Effector memory CD8-positive, alpha-beta T cell (primary cell): Measurements from ENCODE around the gene CCNC.
"Not testable (repeated sequence)": the region's sequence is repeated elsewhere in the genome, so short reads cannot be mapped to it uniquely, and the experiment has no call there.

Experiments used
- ATAC-seq: fragments of 150-1000 bp; cut with Tn5 transposase; replicated peaks from 2 replicates; pipeline ENCODE4 v1.10.0; 2021; ENCODE audit warnings: mild to moderate bottlenecking, moderate library complexity
- DNase-seq, 3 experiments: peaks; one replicate each; pipeline ENCODE4 v3.0.0; 2021
- H3K27ac Mint-ChIP-seq, 2 donors: one replicate each; pipeline ENCODE4 v1.8.0; 2022; ENCODE audit warnings: mild to moderate bottlenecking in 2 of 2, mixed read lengths in 2 of 2, moderate library complexity in 2 of 2
- H3K27me3 Mint-ChIP-seq, 2 donors: one replicate each; pipeline ENCODE4 v1.8.0; 2022; ENCODE audit warnings: mixed read lengths in 2 of 2
- H3K36me3 Mint-ChIP-seq: one replicate; pipeline ENCODE4 v1.8.0; 2022; ENCODE audit warnings: mild to moderate bottlenecking, moderate library complexity, mixed read lengths; ENCODE audit not compliant: insufficient read depth
- H3K4me1 Mint-ChIP-seq, 2 donors: one replicate each; pipeline ENCODE4 v1.8.0; 2022; ENCODE audit warnings: low read depth in 2 of 2, mixed read lengths in 2 of 2
- H3K4me3 Mint-ChIP-seq, 2 donors: one replicate each; pipeline ENCODE4 v1.8.0; 2022; ENCODE audit warnings: mild to moderate bottlenecking in 2 of 2, mixed read lengths in 2 of 2, moderate library complexity in 2 of 2
- H3K9me3 Mint-ChIP-seq, 2 donors: one replicate each; pipeline ENCODE4 v1.8.0; 2022; ENCODE audit warnings: mixed read lengths in 2 of 2

Gene CCNC

GRCh38 chr6:99606656-99607415, 38.4 kb upstream of the CCNC start, which contains the start of gene PRDM13:
TSS of gene PRDM13 (plus strand) at chr6:99606833. CDS start at chr6:99607035, 202 bp downstream.
- Mint-ChIP-seq H3K4me3 (peak within 1 kb of the TSS in 1 of 2 donors; percentile 12), H3K36me3 (peaks cover 32% of the 10 kb centered on the region), H3K27me3 (peaks cover 92 to 95% of the 10 kb centered on the region in 2 donors), H3K4me1 (peaks cover 18 to 36% of the 10 kb centered on the region in 2 donors), H3K9me3 (no peaks in the 10 kb centered on the region), H3K27ac (no peak within 1 kb of the TSS)
- peak; percentile 14 for ATAC-seq
- DNase-seq, result no peak

- H3K27me3 Mint-ChIP-seq, result peaks cover 85 to 96% of the 10 kb centered on the region in 2 donors
- H3K4me1 Mint-ChIP-seq, result peaks cover 18 to 36% of the 10 kb centered on the region in 2 donors
- H3K27ac Mint-ChIP-seq, result no peak overlapping the region
- H3K4me3 Mint-ChIP-seq, result no peak overlapping the region
- peaks cover 32% of the 10 kb centered on the region for H3K36me3 Mint-ChIP-seq
- DNase-seq (no peak), ATAC-seq (no peak)
- no peaks in the 10 kb centered on the region for H3K9me3 Mint-ChIP-seq
Observed at GRCh38 chr6:99605911-99606655, 37.6 kb upstream of the CCNC start.

GRCh38 chr6:99605074-99605734, 36.7 kb upstream of the CCNC start:
- H3K4me1 Mint-ChIP-seq, result peaks cover 14 to 36% of the 10 kb centered on the region in 2 donors
- H3K4me3 Mint-ChIP-seq, result peak overlapping the region; percentile 77 to 79
- peaks cover 32% of the 10 kb centered on the region for H3K36me3 Mint-ChIP-seq
- peaks cover 77 to 100% of the 10 kb centered on the region in 2 donors for H3K27me3 Mint-ChIP-seq
- DNase-seq, result no peak
- no peaks in the 10 kb centered on the region for H3K9me3 Mint-ChIP-seq
- no peak overlapping the region for H3K27ac Mint-ChIP-seq
- no peak for ATAC-seq

GRCh38 chr6:99604166-99605073, 36.0 kb upstream of the CCNC start:
- no peak overlapping the region for H3K27ac Mint-ChIP-seq

GRCh38 chr6:99603421-99604165, 35.1 kb upstream of the CCNC start:
- H3K27me3 Mint-ChIP-seq, result peaks cover 80 to 100% of the 10 kb centered on the region in 2 donors
- DNase-seq (no peak), ATAC-seq (peak; percentile 58)
- H3K9me3 Mint-ChIP-seq, result no peaks in the 10 kb centered on the region
- H3K36me3 Mint-ChIP-seq, result peaks cover 32% of the 10 kb centered on the region
- peak overlapping the region; percentile 77 to 79 for H3K4me3 Mint-ChIP-seq
- peaks cover 14 to 31% of the 10 kb centered on the region in 2 donors for H3K4me1 Mint-ChIP-seq
- H3K27ac Mint-ChIP-seq, result no peak overlapping the region

More at GRCh38 chr6:99604166-99605073, 36.0 kb upstream of the CCNC start:
- DNase-seq (no peak), ATAC-seq (no peak)
- peaks cover 32% of the 10 kb centered on the region for H3K36me3 Mint-ChIP-seq
- H3K9me3 Mint-ChIP-seq, result no peaks in the 10 kb centered on the region
- H3K4me1 Mint-ChIP-seq, result peaks cover 14 to 35% of the 10 kb centered on the region in 2 donors
- peak overlapping the region; percentile 77 to 79 for H3K4me3 Mint-ChIP-seq
- H3K27me3 Mint-ChIP-seq, result peaks cover 80 to 100% of the 10 kb centered on the region in 2 donors

- peaks cover 14 to 27% of the 10 kb centered on the region in 2 donors for H3K4me1 Mint-ChIP-seq
Observed at GRCh38 chr6:99602520-99603420, 34.3 kb upstream of the CCNC start.

GRCh38 chr6:99594696-99595095, 26.2 kb upstream of the CCNC start:
- H3K27ac Mint-ChIP-seq, H3K9me3 Mint-ChIP-seq, DNase-seq, H3K4me3 Mint-ChIP-seq, ATAC-seq, H3K36me3 Mint-ChIP-seq: not testable (repeated sequence)
- Mint-ChIP-seq H3K4me1 (peaks cover 5 to 14% of the 10 kb centered on the region in 2 donors), H3K27me3 (peaks cover 93 to 100% of the 10 kb centered on the region in 2 donors)

More at GRCh38 chr6:99602520-99603420, 34.3 kb upstream of the CCNC start:
- Mint-ChIP-seq H3K9me3 (no peaks in the 10 kb centered on the region), H3K27me3 (peaks cover 79 to 100% of the 10 kb centered on the region in 2 donors), H3K4me3 (peak overlapping the region; percentile 77 to 79), H3K36me3 (peaks cover 26% of the 10 kb centered on the region), H3K27ac (no peak overlapping the region)
- ATAC-seq, result peak; percentile 13
- DNase-seq, result no peak

GRCh38 chr6:99592900-99593299, 24.4 kb upstream of the CCNC start:
- Mint-ChIP-seq H3K27ac (no peak overlapping the region), H3K27me3 (peaks cover 90 to 100% of the 10 kb centered on the region in 2 donors), H3K4me3 (no peak overlapping the region), H3K4me1 (peaks cover 12 to 24% of the 10 kb centered on the region in 2 donors), H3K36me3 (peaks cover 7% of the 10 kb centered on the region), H3K9me3 (no peaks in the 10 kb centered on the region)
- ATAC-seq (no peak), DNase-seq (no peak)

- Mint-ChIP-seq H3K27ac (no peak overlapping the region), H3K4me3 (peak overlapping the region; percentile 15 to 38), H3K36me3 (peaks cover 7% of the 10 kb centered on the region), H3K4me1 (peaks cover 12 to 26% of the 10 kb centered on the region in 2 donors), H3K9me3 (no peaks in the 10 kb centered on the region), H3K27me3 (peaks cover 84 to 93% of the 10 kb centered on the region in 2 donors)
- no peak for DNase-seq
- ATAC-seq, result no peak
Observed at GRCh38 chr6:99591673-99592364, 23.4 kb upstream of the CCNC start.

- H3K36me3 Mint-ChIP-seq, result peaks cover 7% of the 10 kb centered on the region
- ATAC-seq (no peak), DNase-seq (no peak)
- peak overlapping the region; percentile 38 to 68 for H3K4me3 Mint-ChIP-seq
- no peaks in the 10 kb centered on the region for H3K9me3 Mint-ChIP-seq
- peaks cover 12 to 26% of the 10 kb centered on the region in 2 donors for H3K4me1 Mint-ChIP-seq
- no peak overlapping the region for H3K27ac Mint-ChIP-seq
- peaks cover 76 to 85% of the 10 kb centered on the region in 2 donors for H3K27me3 Mint-ChIP-seq
Observed at GRCh38 chr6:99590728-99591672, 22.5 kb upstream of the CCNC start.
